HG03135 (cell line): ENCODE data around the gene FER1L5.

Source experiments
- ATAC-seq: cut with Tn5 transposase; IDR thresholded peaks from one replicate; pipeline ENCODE4 v1.9.1; 2021; ENCODE audit warnings: mild to moderate bottlenecking, moderate library complexity; ENCODE audit not compliant: unreplicated experiment

FER1L5 gene

GRCh38 chr2:96694816-96695455, 52.4 kb downstream of the FER1L5 start:
- ATAC-seq = no peak

- ATAC-seq = no peak
Observed at GRCh38 chr2:96695602-96696001, 53.0 kb downstream of the FER1L5 start.

GRCh38 chr2:96697476-96697875, 54.9 kb downstream of the FER1L5 start:
- no peak for ATAC-seq

- ATAC-seq = no peak
Observed at GRCh38 chr2:96698221-96698861, 55.8 kb downstream of the FER1L5 start.

GRCh38 chr2:96699021-96699420, 56.5 kb downstream of the FER1L5 start:
- no peak for ATAC-seq

GRCh38 chr2:96699621-96700020, 57.1 kb downstream of the FER1L5 start:
- no peak for ATAC-seq

- no peak for ATAC-seq
Observed at GRCh38 chr2:96700086-96700485, 57.5 kb downstream of the FER1L5 start.

- ATAC-seq = no peak
Observed at GRCh38 chr2:96701636-96702035, 59.1 kb downstream of the FER1L5 start.

- ATAC-seq = no peak
Observed at GRCh38 chr2:96702098-96702785, 59.7 kb downstream of the FER1L5 start.

GRCh38 chr2:96703021-96703751, 60.6 kb downstream of the FER1L5 start:
- ATAC-seq = no peak

- no peak for ATAC-seq
Observed at GRCh38 chr2:96710985-96711384, 68.4 kb downstream of the FER1L5 start.

GRCh38 chr2:96715658-96716057, 73.1 kb downstream of the FER1L5 start:
- ATAC-seq = no peak

GRCh38 chr2:96716388-96716787, 73.8 kb downstream of the FER1L5 start:
- no peak for ATAC-seq

GRCh38 chr2:96726131-96726530, 83.6 kb downstream of the FER1L5 start:
- ATAC-seq = no peak

- no peak for ATAC-seq
Observed at GRCh38 chr2:96727431-96727830, 84.9 kb downstream of the FER1L5 start.

GRCh38 chr2:96729748-96730147, 87.2 kb downstream of the FER1L5 start:
- no peak for ATAC-seq

- ATAC-seq = no peak
Observed at GRCh38 chr2:96730212-96730611, 87.6 kb downstream of the FER1L5 start.

- ATAC-seq = no peak
Observed at GRCh38 chr2:96733931-96734330, 91.4 kb downstream of the FER1L5 start.

- no peak for ATAC-seq
Observed at GRCh38 chr2:96734880-96735583, 92.5 kb downstream of the FER1L5 start.

GRCh38 chr2:96737251-96737650, 94.7 kb downstream of the FER1L5 start:
- no peak for ATAC-seq

- no peak for ATAC-seq
Observed at GRCh38 chr2:96737831-96738230, 95.3 kb downstream of the FER1L5 start.
